Renal cortex interstitium (tissue), 11 donors: ENCODE results near the gene TAGLN2. TPM values are rescaled to one million over a fixed set of nuclear protein-coding genes. Genes with fewer than 3 reads are reported as not detected.
A peak's percentile ranks its signal among the peaks of the same experiment; 100 is the strongest.

Experiments used
- DNase-seq, 11 donors: peaks; one replicate each; pipeline ENCODE4 v3.0.0-alpha.2; 2013; ENCODE audit warnings: low read depth in 9 of 11, low spot score in 4 of 11; ENCODE audit errors: extremely low read depth in 1 of 11
- polyA plus RNA-seq, 3 donors: library from polyadenylated mRNA; unstranded; fragments of 120-200 nt; gene quantifications; one replicate each; pipeline ENCODE4 v1.2.1, GENCODE V29; 2013; ENCODE audit not compliant: insufficient read length in 3 of 3

Gene TAGLN2
- polyA plus RNA-seq, 3 donors, result 119 to 150 (median 126) TPM

GRCh38 chr1:159940006-159940620 is 14.8 kb upstream of the TAGLN2 start:
- no peak for DNase-seq

- DNase-seq, result no peak
These were observed 14.3 kb upstream of the TAGLN2 start for GRCh38 chr1:159939678-159940002.

- DNase-seq, result no peak
These were observed 13.8 kb upstream of the TAGLN2 start for GRCh38 chr1:159938905-159939677.

GRCh38 chr1:159938211-159938852 is 13.0 kb upstream of the TAGLN2 start:
- no peak for DNase-seq

- no peak for DNase-seq
These were observed 11.9 kb upstream of the TAGLN2 start for GRCh38 chr1:159937054-159937750.

GRCh38 chr1:159936273-159936904 is 11.1 kb upstream of the TAGLN2 start:
- DNase-seq, result peak in 1 of 11 donors; percentile 43

- no peak for DNase-seq
These were observed 10.5 kb upstream of the TAGLN2 start for GRCh38 chr1:159935719-159936272.

GRCh38 chr1:159935305-159935704 is 10.0 kb upstream of the TAGLN2 start:
- no peak for DNase-seq

- no peak for DNase-seq
These were observed 9.1 kb upstream of the TAGLN2 start for GRCh38 chr1:159934136-159935039.

- no peak for DNase-seq
These were observed 8.0 kb upstream of the TAGLN2 start for GRCh38 chr1:159933347-159933746.

GRCh38 chr1:159932296-159933285 is 7.3 kb upstream of the TAGLN2 start:
- DNase-seq, result no peak

- no peak for DNase-seq
These were observed 6.5 kb upstream of the TAGLN2 start for GRCh38 chr1:159931795-159932173.

- no peak for DNase-seq
These were observed 5.9 kb upstream of the TAGLN2 start for GRCh38 chr1:159931101-159931794.

- DNase-seq, result no peak
These were observed 5.3 kb upstream of the TAGLN2 start for GRCh38 chr1:159930634-159931033.

- DNase-seq, result no peak
These were observed 4.9 kb upstream of the TAGLN2 start for GRCh38 chr1:159930216-159930615.
